HEK293T (cell line): Measurements from ENCODE around the gene REV1.

ENCODE experiments used
- BHLHE40 ChIP-seq: fragments of 450-650 bp; IDR thresholded peaks from 2 replicates; pipeline ENCODE4 v1.6.1; 2016; ENCODE audit warnings: mild to moderate bottlenecking, moderate library complexity, borderline replicate concordance
- CTBP1 ChIP-seq: fragments of 450-650 bp; IDR thresholded peaks from 2 replicates; pipeline ENCODE4 v1.6.1; 2016; ENCODE audit warnings: borderline replicate concordance
- ELF4 ChIP-seq: fragments of 450-650 bp; IDR thresholded peaks from 2 replicates; pipeline ENCODE4 v1.6.1; 2017; ENCODE audit warnings: antibody characterized with exemption
- FOXA1 ChIP-seq: fragments of 450-650 bp; IDR thresholded peaks from 2 replicates; pipeline ENCODE4 v1.6.1; 2016; ENCODE audit warnings: mild to moderate bottlenecking
- FOXK2 ChIP-seq: fragments of 450-650 bp; IDR thresholded peaks from 2 replicates; pipeline ENCODE4 v1.6.1; 2016; ENCODE audit warnings: mild to moderate bottlenecking
- FOXM1 ChIP-seq: fragments of 450-650 bp; IDR thresholded peaks from 2 replicates; pipeline ENCODE4 v1.6.1; 2017; ENCODE audit warnings: mild to moderate bottlenecking, borderline replicate concordance
- LEF1 ChIP-seq: fragments of 450-650 bp; IDR thresholded peaks from 2 replicates; pipeline ENCODE4 v1.6.1; 2017; ENCODE audit warnings: mild to moderate bottlenecking, borderline replicate concordance
- SP1 ChIP-seq: fragments of 450-650 bp; IDR thresholded peaks from 2 replicates; pipeline ENCODE4 v1.6.1; 2017
- TARDBP ChIP-seq: fragments of 450-650 bp; IDR thresholded peaks from 2 replicates; pipeline ENCODE4 v1.6.1; 2016

DNA sequence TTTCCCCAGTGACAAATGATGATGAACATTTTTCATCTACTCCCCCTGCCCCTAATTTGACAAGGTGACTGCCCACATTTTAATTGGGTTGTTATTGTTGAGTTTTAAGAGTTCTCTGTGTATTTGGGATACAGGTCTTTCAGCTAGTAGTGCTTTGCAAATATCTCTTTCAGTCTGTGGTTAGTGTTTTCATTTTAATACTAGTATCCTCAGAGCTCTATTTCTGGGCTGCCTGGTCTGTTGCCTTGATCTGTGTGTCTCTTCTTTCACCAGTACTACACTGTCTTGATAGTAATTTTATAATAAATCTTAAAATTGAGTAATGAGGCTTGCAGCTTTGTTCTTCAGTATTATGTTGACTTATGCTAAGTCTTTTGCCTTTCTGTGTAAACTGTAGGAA, 133.0 kb downstream of the REV1 start:
- TF ChIP-seq FOXA1 (no peak), SP1 (no peak), FOXK2 (no peak), CTBP1 (no peak), ELF4 (no peak), BHLHE40 (no peak), FOXM1 (no peak), TARDBP (no peak), LEF1 (no peak)
